Fibroblast of lung (primary cell): Measurements from ENCODE around the gene SLC35E1. TPM values are rescaled to one million over a fixed set of nuclear protein-coding genes. Genes with fewer than 3 reads are reported as not detected.

Source experiments
- DNase-seq, 2 donors: peaks; one replicate each; pipeline versions ENCODE4 v3.0.0 to v3.0.0-alpha.2; 2010; ENCODE audit warnings: low read depth in 2 of 2
- H2AFZ ChIP-seq: 2 replicates; pipeline ENCODE4 v1.5.1; 2012; ENCODE audit warnings: low read length, control low read depth, inconsistent platforms
- H3K27ac ChIP-seq: 2 replicates; pipeline ENCODE4 v1.5.1; 2011; ENCODE audit warnings: low read length, control low read depth; ENCODE audit not compliant: insufficient read depth
- H3K27me3 ChIP-seq: 2 replicates; pipeline ENCODE4 v1.5.1; 2011; ENCODE audit warnings: mild to moderate bottlenecking, low read length; ENCODE audit not compliant: control insufficient read depth, insufficient read depth
- H3K36me3 ChIP-seq: 2 replicates; pipeline ENCODE4 v1.5.1; 2011; ENCODE audit warnings: low read length; ENCODE audit not compliant: control insufficient read depth, insufficient read depth
- H3K4me1 ChIP-seq: 2 replicates; pipeline ENCODE4 v1.5.1; 2011; ENCODE audit warnings: low read length; ENCODE audit not compliant: control insufficient read depth, insufficient read depth; ENCODE audit errors: extremely low read depth
- H3K4me2 ChIP-seq: 2 replicates; pipeline ENCODE4 v1.5.1; 2011; ENCODE audit warnings: low read length, control low read depth; ENCODE audit not compliant: insufficient read depth; ENCODE audit errors: extremely low read depth
- H3K4me3 ChIP-seq, 4 experiments: fragments of 200-600 bp in 1 of 4; sonication (generic) in 1 of 4; replicated peaks in 1 of 4; 2 replicates each; pipeline ENCODE4 v1.5.1; 2011 to 2016; ENCODE audit warnings: low read length in 4 of 4, low read depth in 3 of 4, mild to moderate bottlenecking in 3 of 4, control low read depth in 2 of 4, inconsistent platforms in 1 of 4, mixed read lengths in 1 of 4; ENCODE audit not compliant: insufficient read depth in 1 of 4; ENCODE audit errors: control extremely low read depth in 1 of 4
- H3K79me2 ChIP-seq: 2 replicates; pipeline ENCODE4 v1.5.1; 2012; ENCODE audit warnings: mild to moderate bottlenecking, low read length, inconsistent platforms; ENCODE audit not compliant: control insufficient read depth, insufficient read depth
- H3K9ac ChIP-seq: 2 replicates; pipeline ENCODE4 v1.5.1; 2011; ENCODE audit warnings: mild to moderate bottlenecking, low read length, control low read depth; ENCODE audit not compliant: insufficient read depth
- H3K9me3 ChIP-seq: 2 replicates; pipeline ENCODE4 v1.5.1; 2012; ENCODE audit warnings: low read depth, low read length; ENCODE audit not compliant: control insufficient read depth, insufficient read depth
- H4K20me1 ChIP-seq: 2 replicates; pipeline ENCODE4 v1.5.1; 2011; ENCODE audit warnings: low read length; ENCODE audit not compliant: control insufficient read depth, insufficient read depth; ENCODE audit errors: extremely low read depth
- CTCF ChIP-seq, 2 donors: IDR thresholded peaks in 1 of 2; conservative IDR thresholded peaks in 1 of 2; 1 replicate in 1 of 2; 2 replicates in 1 of 2; pipeline ENCODE4 v1.5.1; 2011 to 2012; ENCODE audit warnings: low read length in 2 of 2, control low read depth in 1 of 2, inconsistent platforms in 1 of 2, low read depth in 1 of 2, mild to moderate bottlenecking in 1 of 2
- EZH2 ChIP-seq: IDR thresholded peaks from 2 replicates; pipeline ENCODE4 v1.5.1; 2012; ENCODE audit warnings: low read length, control low read depth, mild to moderate bottlenecking; ENCODE audit errors: missing control alignments
- polyA plus RNA-seq, 2 donors: library from polyadenylated mRNA; depleted of rRNA in 1 of 2; stranded (reverse) in 1 of 2; unstranded in 1 of 2; fragments of >200 nt; gene quantifications; 2 replicates each; pipeline ENCODE4 v1.2.1, GENCODE V29; 2011 to 2012; ENCODE audit warnings: missing spikeins in 1 of 2
- total RNA-seq: library from RNA; depleted of rRNA; stranded (reverse); fragments of >200 nt; gene quantifications from 2 replicates; pipeline ENCODE4 v1.2.1, GENCODE V29; 2014

Gene SLC35E1
- total and polyA plus RNA-seq, 2 donors (not counting 1 experiment from before 2014, with no cell fraction given) = 19.0 to 36.1 TPM

- Histone ChIP-seq H4K20me1 (no peaks in the 10 kb centered on the region), H2AFZ (peak within 1 kb of the TSS; percentile 12), H3K4me3 (peak within 1 kb of the TSS; percentile 65 to 93 (median 86)), H3K27me3 (no peaks in the 10 kb centered on the region), H3K9me3 (no peaks in the 10 kb centered on the region), H3K4me1 (peaks cover 6% of the 10 kb centered on the region), H3K27ac (peak within 1 kb of the TSS; percentile 80), H3K9ac (peak within 1 kb of the TSS; percentile 90), H3K79me2 (peaks cover 57% of the 10 kb centered on the region), H3K36me3 (peaks cover 7% of the 10 kb centered on the region), H3K4me2 (peak within 1 kb of the TSS; percentile 93)
- TF ChIP-seq CTCF (conservative IDR thresholded peaks at IDR 0.05 in 1 of 2, IDR thresholded peaks at IDR 0.05 in 1 of 2; ENCODE audit: low read depth in 1 of 2, low read length in 2 of 2) (no peak), EZH2 (no peak)
- DNase-seq = peak; percentile 92 to 93
Observed at GRCh38 chr19:16542045-16542909, 29.9 kb downstream of the SLC35E1 start, which contains the start of gene CHERP. Gene CHERP, minus strand, starts transcription at chr19:16542437. Its CDS starts 59 bp downstream, at chr19:16542378.

GRCh38 chr19:16541526-16542044 is 30.6 kb downstream of the SLC35E1 start:
- peak overlapping the region; percentile 93 for H3K4me2 ChIP-seq
- no peaks in the 10 kb centered on the region for H3K9me3 ChIP-seq
- peak overlapping the region; percentile 80 for H3K27ac ChIP-seq
- no peaks in the 10 kb centered on the region for H3K27me3 ChIP-seq
- H3K4me3 ChIP-seq = peak overlapping the region; percentile 65 to 93 (median 86)
- H4K20me1 ChIP-seq = no peaks in the 10 kb centered on the region
- no peak overlapping the region for H2AFZ ChIP-seq
- peaks cover 6% of the 10 kb centered on the region for H3K4me1 ChIP-seq
- peak overlapping the region; percentile 90 for H3K9ac ChIP-seq
- H3K79me2 ChIP-seq = peaks cover 62% of the 10 kb centered on the region
- no peak for DNase-seq
- H3K36me3 ChIP-seq = peaks cover 7% of the 10 kb centered on the region
- no peak for TF ChIP-seq EZH2
- TF ChIP-seq CTCF (conservative IDR thresholded peaks at IDR 0.05 in 1 of 2, IDR thresholded peaks at IDR 0.05 in 1 of 2; ENCODE audit: low read depth in 1 of 2, low read length in 2 of 2) = no peak

GRCh38 chr19:16540948-16541347 is 31.3 kb downstream of the SLC35E1 start:
- Histone ChIP-seq H3K4me3 (peak overlapping the region; percentile 65 to 93 (median 86)), H3K9ac (peak overlapping the region; percentile 90), H3K36me3 (peaks cover 7% of the 10 kb centered on the region), H3K4me1 (peaks cover 6% of the 10 kb centered on the region), H3K9me3 (no peaks in the 10 kb centered on the region), H2AFZ (no peak overlapping the region), H3K27ac (peak overlapping the region; percentile 80), H3K4me2 (peak overlapping the region; percentile 93), H3K79me2 (peaks cover 68% of the 10 kb centered on the region), H3K27me3 (no peaks in the 10 kb centered on the region), H4K20me1 (no peaks in the 10 kb centered on the region)
- TF ChIP-seq CTCF (conservative IDR thresholded peaks at IDR 0.05 in 1 of 2, IDR thresholded peaks at IDR 0.05 in 1 of 2; ENCODE audit: low read depth in 1 of 2, low read length in 2 of 2) (no peak), EZH2 (no peak)
- no peak for DNase-seq
